ENCODE measurements around the gene MYL3.

Gene MYL3

GRCh38 chr3:46896386-46896785 lies 33.1 kb upstream of the MYL3 start:
- no peaks in the 10 kb centered on the region for H3K9me3 ChIP-seq (ENCODE audit: low read length)
- H3K4me1 ChIP-seq (ENCODE audit: insufficient read depth, low read length): peaks cover 16% of the 10 kb centered on the region
- H3K4me3 ChIP-seq (ENCODE audit: low read length): no peak overlapping the region
- no peak overlapping the region for H2AFZ ChIP-seq (ENCODE audit: low read depth, low read length)
- H3K27me3 ChIP-seq (ENCODE audit: insufficient read depth, low read length): peaks cover 9% of the 10 kb centered on the region
- H3K36me3 ChIP-seq (ENCODE audit: insufficient read depth, low read length): no peaks in the 10 kb centered on the region

DNA sequence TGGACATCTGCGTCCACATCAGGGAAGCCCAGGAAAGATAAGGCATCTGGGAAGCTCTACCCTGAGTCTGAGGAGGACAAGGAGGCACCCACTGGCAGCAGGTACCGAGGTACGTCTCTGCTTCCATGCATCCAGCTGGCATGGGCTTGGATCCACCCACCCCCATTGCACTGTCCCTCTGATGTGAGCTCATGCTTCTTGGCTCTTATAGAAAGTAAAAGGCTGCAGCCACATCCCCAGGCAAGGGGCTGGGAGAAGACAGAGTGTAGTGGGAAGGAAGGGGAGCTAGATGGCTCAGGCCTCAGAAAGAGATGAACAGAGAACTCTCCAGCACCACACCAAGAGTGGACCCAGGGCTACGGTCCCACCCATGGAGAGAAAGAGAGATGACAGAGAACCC lies 32.5 kb upstream of the MYL3 start:
- Histone ChIP-seq H3K4me3 (ENCODE audit: low read length) (no peak overlapping the region), H3K4me1 (ENCODE audit: insufficient read depth, low read length) (peaks cover 16% of the 10 kb centered on the region), H3K36me3 (ENCODE audit: insufficient read depth, low read length) (no peaks in the 10 kb centered on the region), H3K27me3 (ENCODE audit: insufficient read depth, low read length) (peaks cover 9% of the 10 kb centered on the region), H3K9me3 (ENCODE audit: low read length) (no peaks in the 10 kb centered on the region), H2AFZ (ENCODE audit: low read depth, low read length) (no peak overlapping the region)

DNA sequence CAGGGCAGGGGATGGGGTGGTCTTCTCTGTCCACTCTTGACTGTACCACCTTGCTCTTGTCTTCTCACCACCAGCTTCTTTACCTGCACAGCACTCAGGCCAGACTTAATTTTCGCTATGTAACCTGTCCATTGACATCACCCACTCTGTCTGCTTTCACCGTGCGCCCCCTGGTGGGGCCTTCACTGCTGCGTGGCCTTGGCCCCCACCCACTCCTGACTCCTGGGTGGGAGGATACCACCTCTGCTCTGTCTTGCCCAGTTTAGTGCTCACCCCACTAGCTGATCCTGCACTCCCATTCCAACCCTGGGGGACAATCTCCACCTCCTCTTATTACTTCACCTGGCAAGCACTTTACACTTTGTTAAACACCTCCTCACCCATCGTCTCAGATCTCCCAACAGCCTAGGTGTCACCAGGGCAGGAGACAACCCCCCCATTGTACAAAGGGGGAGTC lies 32.0 kb upstream of the MYL3 start:
- H3K9me3 ChIP-seq (ENCODE audit: low read length): no peaks in the 10 kb centered on the region
- H3K4me1 ChIP-seq (ENCODE audit: insufficient read depth, low read length): peaks cover 16% of the 10 kb centered on the region

GRCh38 chr3:46894256-46894655 lies 31.0 kb upstream of the MYL3 start:
- Histone ChIP-seq H3K36me3 (ENCODE audit: insufficient read depth, low read length) (no peaks in the 10 kb centered on the region), H2AFZ (ENCODE audit: low read depth, low read length) (no peak overlapping the region), H3K9me3 (ENCODE audit: low read length) (no peaks in the 10 kb centered on the region), H3K27me3 (ENCODE audit: insufficient read depth, low read length) (peaks cover 13% of the 10 kb centered on the region), H3K4me1 (ENCODE audit: insufficient read depth, low read length) (peaks cover 16% of the 10 kb centered on the region), H3K4me3 (ENCODE audit: low read length) (no peak overlapping the region)

More for the DNA sequence above, 32.0 kb upstream of the MYL3 start:
- Histone ChIP-seq H3K4me3 (ENCODE audit: low read length) (no peak overlapping the region), H2AFZ (ENCODE audit: low read depth, low read length) (no peak overlapping the region), H3K36me3 (ENCODE audit: insufficient read depth, low read length) (no peaks in the 10 kb centered on the region), H3K27me3 (ENCODE audit: insufficient read depth, low read length) (peaks cover 6% of the 10 kb centered on the region)

- Histone ChIP-seq H3K9me3 (ENCODE audit: low read length) (no peaks in the 10 kb centered on the region), H2AFZ (ENCODE audit: low read depth, low read length) (no peak overlapping the region), H3K4me3 (ENCODE audit: low read length) (no peak overlapping the region), H3K27me3 (ENCODE audit: insufficient read depth, low read length) (peaks cover 18% of the 10 kb centered on the region), H3K36me3 (ENCODE audit: insufficient read depth, low read length) (no peaks in the 10 kb centered on the region), H3K4me1 (ENCODE audit: insufficient read depth, low read length) (peaks cover 16% of the 10 kb centered on the region)
Observed at GRCh38 chr3:46893763-46894162, 30.5 kb upstream of the MYL3 start.

DNA sequence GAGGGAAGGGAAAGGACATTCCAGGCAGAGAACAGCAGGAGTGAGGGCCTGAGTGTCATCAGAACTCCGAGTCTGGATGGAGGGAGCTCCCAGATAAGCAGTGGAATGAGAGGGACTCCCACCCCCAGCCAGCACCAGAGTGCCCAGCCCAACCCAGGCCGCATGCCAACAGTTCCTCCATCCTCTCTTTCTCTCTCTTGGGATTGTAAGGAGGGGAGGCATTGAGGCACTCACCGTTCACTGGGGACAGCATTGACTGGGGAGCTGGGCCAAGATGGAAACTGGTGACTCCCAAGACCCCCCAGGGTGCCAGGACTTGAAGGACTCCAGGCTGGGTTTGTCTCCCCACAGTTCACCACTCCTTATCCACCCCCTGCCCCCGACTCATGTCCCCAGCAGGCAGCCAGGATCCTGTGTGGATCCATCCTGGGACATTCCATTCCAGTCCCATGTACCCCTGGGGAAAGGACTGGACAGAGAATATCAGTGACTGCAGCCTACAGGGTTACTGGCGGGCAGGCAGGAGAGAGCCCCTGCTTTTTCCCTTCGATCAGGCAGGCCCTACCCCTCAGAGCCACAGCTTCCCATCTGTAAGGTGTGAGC lies 30.0 kb upstream of the MYL3 start:
- H2AFZ ChIP-seq (ENCODE audit: low read depth, low read length): no peak overlapping the region
- H3K27me3 ChIP-seq (ENCODE audit: insufficient read depth, low read length): peaks cover 18% of the 10 kb centered on the region
- no peaks in the 10 kb centered on the region for H3K36me3 ChIP-seq (ENCODE audit: insufficient read depth, low read length)
- no peak overlapping the region for H3K4me3 ChIP-seq (ENCODE audit: low read length)
- H3K9me3 ChIP-seq (ENCODE audit: low read length): no peaks in the 10 kb centered on the region
- H3K4me1 ChIP-seq (ENCODE audit: insufficient read depth, low read length): peaks cover 16% of the 10 kb centered on the region

GRCh38 chr3:46892285-46893145 lies 29.3 kb upstream of the MYL3 start:
- Histone ChIP-seq H3K27me3 (ENCODE audit: insufficient read depth, low read length) (peaks cover 18% of the 10 kb centered on the region), H3K4me1 (ENCODE audit: insufficient read depth, low read length) (peaks cover 16% of the 10 kb centered on the region), H3K36me3 (ENCODE audit: insufficient read depth, low read length) (no peaks in the 10 kb centered on the region), H2AFZ (ENCODE audit: low read depth, low read length) (peak overlapping the region; percentile 69), H3K4me3 (ENCODE audit: low read length) (peak overlapping the region; percentile 44), H3K9me3 (ENCODE audit: low read length) (no peaks in the 10 kb centered on the region)

DNA sequence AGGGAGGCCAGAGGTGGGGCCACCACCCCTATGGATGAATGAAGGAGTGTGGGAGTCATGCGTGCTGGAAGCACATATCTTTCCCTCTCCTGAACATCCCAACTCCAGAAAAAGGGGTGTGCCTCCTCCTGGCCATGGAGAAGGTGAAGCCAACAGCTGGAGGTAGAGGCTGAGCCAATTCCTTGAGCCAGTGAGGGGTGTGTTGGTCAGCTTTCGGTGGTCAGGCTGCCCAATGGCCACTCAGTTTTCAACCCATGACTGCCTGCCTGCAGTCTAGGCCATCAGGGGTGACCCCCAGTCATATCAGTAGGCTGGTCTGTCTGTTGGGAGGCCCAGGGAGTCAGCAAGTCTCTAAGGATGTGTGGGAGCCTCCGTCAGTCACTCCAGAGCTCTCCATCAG lies 27.9 kb upstream of the MYL3 start:
- Histone ChIP-seq H3K4me3 (ENCODE audit: low read length) (no peak overlapping the region), H3K4me1 (ENCODE audit: insufficient read depth, low read length) (peaks cover 16% of the 10 kb centered on the region), H3K9me3 (ENCODE audit: low read length) (no peaks in the 10 kb centered on the region), H3K36me3 (ENCODE audit: insufficient read depth, low read length) (no peaks in the 10 kb centered on the region), H2AFZ (ENCODE audit: low read depth, low read length) (no peak overlapping the region), H3K27me3 (ENCODE audit: insufficient read depth, low read length) (peaks cover 22% of the 10 kb centered on the region)

DNA sequence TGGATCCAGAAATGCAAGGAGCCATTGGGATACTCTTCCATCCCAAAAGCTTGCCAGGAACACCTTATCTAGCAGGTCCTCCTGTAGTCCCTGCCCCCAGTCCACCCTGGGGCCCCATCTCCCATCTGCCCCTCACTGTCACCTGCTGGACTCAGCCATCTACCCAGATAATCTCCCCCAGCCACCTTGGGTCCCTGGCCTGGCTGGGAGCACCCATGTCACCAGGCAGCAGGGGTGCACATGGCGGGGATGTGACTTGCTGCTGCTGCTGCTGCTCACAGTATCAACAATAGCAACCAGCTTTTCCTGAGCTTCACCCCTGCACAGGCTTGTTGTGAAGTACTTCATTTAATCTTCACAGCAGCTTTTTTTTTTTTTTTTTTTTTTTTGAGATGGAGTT lies 26.9 kb upstream of the MYL3 start:
- H3K4me1 ChIP-seq (ENCODE audit: insufficient read depth, low read length): peaks cover 16% of the 10 kb centered on the region
- no peak overlapping the region for H3K4me3 ChIP-seq (ENCODE audit: low read length)
- H2AFZ ChIP-seq (ENCODE audit: low read depth, low read length): no peak overlapping the region
- no peaks in the 10 kb centered on the region for H3K9me3 ChIP-seq (ENCODE audit: low read length)
- peaks cover 31% of the 10 kb centered on the region for H3K27me3 ChIP-seq (ENCODE audit: insufficient read depth, low read length)
- H3K36me3 ChIP-seq (ENCODE audit: insufficient read depth, low read length): no peaks in the 10 kb centered on the region

DNA sequence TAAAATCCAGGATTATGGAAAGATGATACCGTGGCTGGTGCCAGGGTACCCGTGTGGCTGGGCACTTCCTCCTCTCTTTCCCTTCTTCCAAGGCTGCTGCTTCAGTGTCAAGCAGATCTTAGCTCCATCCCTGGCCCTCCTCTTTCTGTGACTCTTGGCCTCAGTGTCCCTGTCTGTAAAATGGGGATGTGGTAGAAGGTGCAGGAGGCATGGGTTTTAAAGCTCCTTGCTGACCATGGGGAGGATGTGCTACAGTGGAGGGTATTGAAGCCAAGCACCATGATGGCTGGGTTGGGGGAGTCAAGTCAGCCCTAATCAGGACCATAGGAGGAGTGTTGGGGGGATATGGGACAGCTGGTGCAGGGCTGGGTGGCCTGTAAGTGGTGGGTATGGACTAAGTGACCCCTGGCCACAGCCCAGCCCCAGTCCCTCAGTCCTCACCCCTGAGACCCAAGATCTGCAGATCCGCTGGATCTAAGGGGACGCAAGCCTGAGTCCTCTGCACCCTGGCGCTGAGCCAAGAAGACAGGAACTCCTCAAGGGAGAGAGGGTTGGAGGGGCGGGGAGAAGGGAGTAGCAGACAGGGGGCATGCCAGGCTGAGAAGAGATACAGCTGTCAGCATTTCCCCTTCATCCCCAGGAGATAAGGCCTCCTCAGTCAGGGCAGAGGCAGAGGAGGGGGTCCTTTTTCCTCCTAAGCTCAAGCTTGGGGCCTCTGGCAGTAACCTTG lies 26.3 kb upstream of the MYL3 start:
- Histone ChIP-seq H3K27me3 (ENCODE audit: insufficient read depth, low read length) (peaks cover 37% of the 10 kb centered on the region), H3K4me1 (ENCODE audit: insufficient read depth, low read length) (peaks cover 16% of the 10 kb centered on the region), H2AFZ (ENCODE audit: low read depth, low read length) (no peak overlapping the region), H3K9me3 (ENCODE audit: low read length) (no peaks in the 10 kb centered on the region), H3K4me3 (ENCODE audit: low read length) (no peak overlapping the region), H3K36me3 (ENCODE audit: insufficient read depth, low read length) (no peaks in the 10 kb centered on the region)

DNA sequence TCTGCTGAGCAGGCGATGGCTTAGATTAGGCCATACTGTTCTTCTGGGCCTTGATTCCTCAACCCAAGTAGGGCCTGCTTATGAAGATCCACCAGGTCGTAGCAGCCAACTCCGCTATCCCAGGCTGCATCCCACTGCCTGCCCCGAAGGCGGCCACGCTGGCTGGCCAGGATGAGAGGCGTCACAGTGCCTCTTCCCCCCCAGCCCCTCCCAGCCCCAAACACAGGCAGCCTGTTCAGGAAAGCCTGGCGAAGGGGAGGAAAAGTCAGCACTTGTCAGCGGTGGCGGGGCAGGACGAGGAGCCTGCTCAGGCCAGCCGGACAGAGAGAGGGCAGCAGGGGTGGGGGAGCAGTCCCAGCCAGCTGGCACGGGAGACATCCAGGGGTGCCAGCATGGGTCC lies 25.5 kb upstream of the MYL3 start:
- peaks cover 21% of the 10 kb centered on the region for H3K4me1 ChIP-seq (ENCODE audit: insufficient read depth, low read length)
- H3K27me3 ChIP-seq (ENCODE audit: insufficient read depth, low read length): peaks cover 45% of the 10 kb centered on the region
- H3K36me3 ChIP-seq (ENCODE audit: insufficient read depth, low read length): no peaks in the 10 kb centered on the region
- no peak overlapping the region for H3K4me3 ChIP-seq (ENCODE audit: low read length)
- no peaks in the 10 kb centered on the region for H3K9me3 ChIP-seq (ENCODE audit: low read length)
- H2AFZ ChIP-seq (ENCODE audit: low read depth, low read length): no peak overlapping the region

DNA sequence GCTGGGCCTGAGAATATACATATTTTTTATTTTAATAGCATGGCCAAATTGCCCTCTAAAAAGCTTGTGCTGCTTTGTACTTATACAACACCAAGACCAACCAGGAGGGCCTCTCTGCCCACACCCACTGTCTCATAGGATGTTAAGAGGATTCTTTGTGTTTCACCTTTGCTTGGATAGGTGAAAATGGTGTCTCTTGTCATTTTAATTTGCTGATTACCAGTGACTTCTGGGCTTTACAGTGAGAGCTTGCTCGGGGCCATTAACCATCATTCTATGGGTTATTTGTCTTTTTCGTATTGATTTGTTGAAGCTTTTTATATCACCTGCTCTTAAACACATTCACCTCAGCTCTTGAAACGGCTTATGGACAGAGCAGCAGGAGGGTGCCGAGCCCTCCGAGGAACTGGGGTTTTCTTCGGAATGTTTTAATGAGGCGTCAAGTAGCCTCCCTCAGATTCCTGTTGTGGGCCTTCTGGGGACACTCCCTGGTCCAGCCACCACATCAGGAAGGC lies 24.8 kb upstream of the MYL3 start:
- Histone ChIP-seq H2AFZ (ENCODE audit: low read depth, low read length) (no peak overlapping the region), H3K27me3 (ENCODE audit: insufficient read depth, low read length) (peaks cover 46% of the 10 kb centered on the region), H3K36me3 (ENCODE audit: insufficient read depth, low read length) (no peaks in the 10 kb centered on the region), H3K4me1 (ENCODE audit: insufficient read depth, low read length) (peaks cover 23% of the 10 kb centered on the region), H3K4me3 (ENCODE audit: low read length) (no peak overlapping the region), H3K9me3 (ENCODE audit: low read length) (no peaks in the 10 kb centered on the region)

DNA sequence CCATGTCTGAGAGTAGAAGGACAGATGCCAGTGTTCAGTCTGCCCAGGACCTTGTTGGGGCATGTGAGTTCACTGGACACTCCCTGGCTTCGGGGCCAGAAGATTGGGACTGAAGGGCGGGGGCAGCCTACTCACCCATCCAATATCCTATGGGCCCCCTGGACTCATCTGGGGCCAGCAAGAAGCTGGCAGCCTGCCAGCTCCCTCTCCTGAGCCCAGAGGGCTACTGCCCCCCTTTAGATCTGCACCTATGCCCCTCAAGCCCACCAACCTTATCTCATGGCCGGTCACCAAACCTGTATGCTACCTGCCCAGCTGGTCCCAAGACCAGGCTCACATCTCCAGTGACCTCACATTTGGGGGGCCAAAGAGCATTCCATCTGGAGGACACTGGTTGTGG lies 22.4 kb upstream of the MYL3 start:
- no peaks in the 10 kb centered on the region for H3K9me3 ChIP-seq (ENCODE audit: low read length)
- no peak overlapping the region for H2AFZ ChIP-seq (ENCODE audit: low read depth, low read length)
- no peak overlapping the region for H3K4me3 ChIP-seq (ENCODE audit: low read length)
- peaks cover 61% of the 10 kb centered on the region for H3K27me3 ChIP-seq (ENCODE audit: insufficient read depth, low read length)
- H3K36me3 ChIP-seq (ENCODE audit: insufficient read depth, low read length): no peaks in the 10 kb centered on the region
- peaks cover 14% of the 10 kb centered on the region for H3K4me1 ChIP-seq (ENCODE audit: insufficient read depth, low read length)

Data from neuron (in vitro differentiated cells).